WERI-Rb-1 (cell line): ENCODE results near the gene TMEM72.
A peak's percentile ranks its signal among the peaks of the same experiment; 100 is the strongest.

Source experiments
- DNase-seq: peaks from one replicate; pipeline ENCODE4 v3.0.0-alpha.2; 2020
- H3K27ac ChIP-seq: fragments of 250-450 bp; sonication (Bioruptor Pico); 2 replicates; pipeline ENCODE4 v1.5.1; 2020; ENCODE audit warnings: mild to moderate bottlenecking, moderate library complexity
- H3K27me3 ChIP-seq: fragments of 250-450 bp; sonication (Bioruptor Pico); 2 replicates; pipeline ENCODE4 v1.5.1; 2021; ENCODE audit warnings: mild to moderate bottlenecking, low read depth, moderate library complexity; ENCODE audit not compliant: insufficient read depth, severe bottlenecking
- H3K36me3 ChIP-seq: fragments of 250-450 bp; sonication (Bioruptor Pico); 2 replicates; pipeline ENCODE4 v1.5.1; 2020; ENCODE audit warnings: mild to moderate bottlenecking, moderate library complexity
- H3K4me3 ChIP-seq: 2 replicates; pipeline ENCODE4 v1.5.1; 2011; ENCODE audit warnings: low read depth, mild to moderate bottlenecking, control low read depth, low read length
- H3K9me3 ChIP-seq: fragments of 250-450 bp; sonication (Bioruptor Pico); 2 replicates; pipeline ENCODE4 v1.5.1; 2021; ENCODE audit warnings: mild to moderate bottlenecking, moderate library complexity; ENCODE audit not compliant: severe bottlenecking
- TF ChIP-seq, protein P1 (sequence below): IDR thresholded peaks from 2 replicates; pipeline ENCODE4 v1.5.1; 2011; ENCODE audit warnings: low read depth, mild to moderate bottlenecking, control low read depth, inconsistent platforms, low read length

The TMEM72 gene

GRCh38 chr10:44965104-44965503 lies 54.0 kb downstream of the TMEM72 start:
- DNase-seq = no peak
- no peaks in the 10 kb centered on the region for H3K9me3 ChIP-seq
- H3K4me3 ChIP-seq = no peak overlapping the region
- H3K27ac ChIP-seq = peak overlapping the region; percentile 88
- TF ChIP-seq, protein P1, sequence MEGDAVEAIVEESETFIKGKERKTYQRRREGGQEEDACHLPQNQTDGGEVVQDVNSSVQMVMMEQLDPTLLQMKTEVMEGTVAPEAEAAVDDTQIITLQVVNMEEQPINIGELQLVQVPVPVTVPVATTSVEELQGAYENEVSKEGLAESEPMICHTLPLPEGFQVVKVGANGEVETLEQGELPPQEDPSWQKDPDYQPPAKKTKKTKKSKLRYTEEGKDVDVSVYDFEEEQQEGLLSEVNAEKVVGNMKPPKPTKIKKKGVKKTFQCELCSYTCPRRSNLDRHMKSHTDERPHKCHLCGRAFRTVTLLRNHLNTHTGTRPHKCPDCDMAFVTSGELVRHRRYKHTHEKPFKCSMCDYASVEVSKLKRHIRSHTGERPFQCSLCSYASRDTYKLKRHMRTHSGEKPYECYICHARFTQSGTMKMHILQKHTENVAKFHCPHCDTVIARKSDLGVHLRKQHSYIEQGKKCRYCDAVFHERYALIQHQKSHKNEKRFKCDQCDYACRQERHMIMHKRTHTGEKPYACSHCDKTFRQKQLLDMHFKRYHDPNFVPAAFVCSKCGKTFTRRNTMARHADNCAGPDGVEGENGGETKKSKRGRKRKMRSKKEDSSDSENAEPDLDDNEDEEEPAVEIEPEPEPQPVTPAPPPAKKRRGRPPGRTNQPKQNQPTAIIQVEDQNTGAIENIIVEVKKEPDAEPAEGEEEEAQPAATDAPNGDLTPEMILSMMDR = no peak
- no peaks in the 10 kb centered on the region for H3K27me3 ChIP-seq
- peaks cover 3% of the 10 kb centered on the region for H3K36me3 ChIP-seq

DNA sequence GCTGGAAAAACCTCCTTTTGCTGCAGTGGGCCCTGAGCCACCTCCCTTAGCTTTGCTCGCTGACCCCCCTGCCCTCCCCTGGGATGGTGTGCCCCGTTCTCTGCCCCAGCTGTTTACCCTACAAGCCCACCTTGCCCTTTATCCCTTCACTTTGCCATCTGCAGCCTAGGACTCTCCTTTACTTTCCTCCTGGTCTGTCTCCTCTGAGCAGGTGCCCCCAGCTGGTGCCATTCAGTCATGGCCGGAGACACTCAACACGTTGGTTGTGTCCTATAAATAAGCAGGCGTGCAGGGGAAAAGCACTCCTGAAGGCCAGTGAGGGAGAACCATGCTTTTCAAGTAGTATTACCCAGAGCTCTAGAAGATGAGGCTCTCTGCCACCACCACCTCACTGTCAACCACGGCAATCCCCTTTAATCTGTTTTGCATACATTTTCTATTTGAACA lies 54.5 kb downstream of the TMEM72 start:
- no peak overlapping the region for H3K27ac ChIP-seq
- peaks cover 6% of the 10 kb centered on the region for H3K36me3 ChIP-seq
- DNase-seq = no peak
- no peaks in the 10 kb centered on the region for H3K9me3 ChIP-seq
- H3K4me3 ChIP-seq = no peak overlapping the region
- H3K27me3 ChIP-seq = no peaks in the 10 kb centered on the region
- TF ChIP-seq, protein P1 = no peak

DNA sequence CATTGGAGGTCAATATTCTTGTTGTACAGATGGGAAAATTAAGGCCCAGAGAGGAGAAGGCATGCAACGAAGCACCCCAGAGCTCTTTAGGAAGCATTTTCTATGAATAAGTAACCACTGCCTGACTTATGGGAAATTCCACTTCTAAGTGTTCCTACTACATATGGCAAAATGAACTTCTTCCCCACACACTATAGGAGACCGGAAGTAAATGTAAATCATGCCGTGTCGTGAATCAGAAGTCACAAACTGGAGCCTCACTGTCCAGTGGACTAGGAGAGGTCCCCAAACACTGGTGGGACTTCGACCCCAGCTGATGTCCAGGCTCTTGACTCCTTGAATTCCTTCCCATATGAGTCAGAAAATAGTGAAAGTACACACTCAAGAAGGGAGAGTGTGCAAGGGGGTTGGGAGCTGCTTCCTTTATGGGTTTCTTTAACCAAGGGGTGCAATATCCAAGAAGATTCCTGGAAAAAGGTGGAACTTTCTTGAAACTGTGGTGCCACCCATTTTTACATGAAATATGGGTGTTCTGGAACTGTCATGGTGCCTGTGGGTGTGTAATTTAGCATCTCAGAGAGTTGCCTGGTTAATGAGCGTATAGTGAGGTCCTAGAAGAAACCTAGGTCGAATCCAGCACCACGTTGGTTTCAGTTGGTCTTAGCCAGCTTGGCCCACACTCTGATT lies 55.1 kb downstream of the TMEM72 start:
- no peak for DNase-seq
- Histone ChIP-seq H3K27ac (no peak overlapping the region), H3K4me3 (no peak overlapping the region), H3K9me3 (no peaks in the 10 kb centered on the region), H3K36me3 (peaks cover 11% of the 10 kb centered on the region), H3K27me3 (no peaks in the 10 kb centered on the region)
- TF ChIP-seq, protein P1 = no peak

DNA sequence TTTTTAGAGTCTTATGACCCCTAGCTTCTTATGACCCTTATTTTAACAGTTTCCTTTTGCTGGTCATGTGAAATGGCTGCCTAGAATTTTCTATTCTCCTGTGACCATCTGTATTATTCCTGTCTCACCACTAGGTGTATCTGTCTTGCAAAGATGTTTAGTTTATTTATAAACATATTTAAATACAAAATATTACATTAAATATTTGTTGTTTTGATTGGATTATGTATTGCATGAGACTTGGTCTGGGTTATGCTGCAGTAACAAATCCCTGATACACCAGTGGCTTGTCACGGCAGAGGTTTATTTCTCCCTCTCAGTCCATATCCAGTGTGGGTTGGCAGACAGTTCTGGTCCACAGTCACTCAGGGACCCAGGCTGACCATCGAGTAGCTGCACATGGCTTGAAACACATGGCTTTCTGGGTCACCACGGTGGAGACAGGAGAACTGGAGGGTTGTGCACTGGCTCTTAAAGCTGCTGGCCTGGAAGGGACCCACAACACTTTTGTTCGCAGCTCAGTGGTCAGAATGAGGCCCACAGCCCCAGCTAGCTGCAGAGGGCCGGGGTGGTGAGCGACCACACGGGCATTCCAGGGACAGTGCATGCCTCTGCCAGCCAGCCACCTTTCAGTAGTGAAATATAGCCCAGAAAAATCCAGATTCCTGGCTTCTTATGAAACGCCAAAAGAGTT lies 55.8 kb downstream of the TMEM72 start:
- Histone ChIP-seq H3K4me3 (no peak overlapping the region), H3K27ac (no peak overlapping the region), H3K36me3 (peaks cover 11% of the 10 kb centered on the region), H3K27me3 (no peaks in the 10 kb centered on the region), H3K9me3 (no peaks in the 10 kb centered on the region)
- DNase-seq = no peak
- TF ChIP-seq, protein P1 = 0 out of 2 replicates have a peak, but pooled peaks have one; percentile 17

DNA sequence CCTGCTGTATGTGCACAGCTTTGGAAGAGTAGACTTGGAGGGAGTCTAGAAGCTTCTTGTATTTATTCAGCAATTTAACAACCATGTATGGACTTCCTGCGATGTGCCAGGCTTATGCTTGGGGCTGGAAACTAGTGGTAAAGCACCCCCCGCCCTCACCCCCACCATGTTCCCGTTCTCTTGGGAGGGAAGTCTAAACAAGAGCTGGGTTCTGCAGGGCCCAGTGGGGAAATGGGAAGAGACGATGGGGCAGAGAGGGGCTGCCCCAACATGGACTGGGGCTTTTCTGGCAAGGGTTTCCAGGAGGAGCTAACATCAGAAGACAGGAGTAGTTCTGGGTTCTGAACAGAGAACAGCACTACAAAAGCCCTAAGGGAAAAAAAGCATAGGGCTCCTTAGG lies 56.5 kb downstream of the TMEM72 start:
- no peak for DNase-seq

More for the DNA sequence above, 56.5 kb downstream of the TMEM72 start:
- no peak overlapping the region for H3K4me3 ChIP-seq
- H3K27ac ChIP-seq = no peak overlapping the region
- H3K36me3 ChIP-seq = peaks cover 11% of the 10 kb centered on the region
- no peaks in the 10 kb centered on the region for H3K27me3 ChIP-seq
- no peaks in the 10 kb centered on the region for H3K9me3 ChIP-seq
- TF ChIP-seq, protein P1 = no peak
